ENCODE data around the gene ABI2.
"Not testable (repeated sequence)": the region's sequence is repeated elsewhere in the genome, so short reads cannot be mapped to it uniquely, and the experiment has no call there.

Gene ABI2
- total RNA-seq, result 19.1 to 42.6 reads per million in 2 experiments

DNA sequence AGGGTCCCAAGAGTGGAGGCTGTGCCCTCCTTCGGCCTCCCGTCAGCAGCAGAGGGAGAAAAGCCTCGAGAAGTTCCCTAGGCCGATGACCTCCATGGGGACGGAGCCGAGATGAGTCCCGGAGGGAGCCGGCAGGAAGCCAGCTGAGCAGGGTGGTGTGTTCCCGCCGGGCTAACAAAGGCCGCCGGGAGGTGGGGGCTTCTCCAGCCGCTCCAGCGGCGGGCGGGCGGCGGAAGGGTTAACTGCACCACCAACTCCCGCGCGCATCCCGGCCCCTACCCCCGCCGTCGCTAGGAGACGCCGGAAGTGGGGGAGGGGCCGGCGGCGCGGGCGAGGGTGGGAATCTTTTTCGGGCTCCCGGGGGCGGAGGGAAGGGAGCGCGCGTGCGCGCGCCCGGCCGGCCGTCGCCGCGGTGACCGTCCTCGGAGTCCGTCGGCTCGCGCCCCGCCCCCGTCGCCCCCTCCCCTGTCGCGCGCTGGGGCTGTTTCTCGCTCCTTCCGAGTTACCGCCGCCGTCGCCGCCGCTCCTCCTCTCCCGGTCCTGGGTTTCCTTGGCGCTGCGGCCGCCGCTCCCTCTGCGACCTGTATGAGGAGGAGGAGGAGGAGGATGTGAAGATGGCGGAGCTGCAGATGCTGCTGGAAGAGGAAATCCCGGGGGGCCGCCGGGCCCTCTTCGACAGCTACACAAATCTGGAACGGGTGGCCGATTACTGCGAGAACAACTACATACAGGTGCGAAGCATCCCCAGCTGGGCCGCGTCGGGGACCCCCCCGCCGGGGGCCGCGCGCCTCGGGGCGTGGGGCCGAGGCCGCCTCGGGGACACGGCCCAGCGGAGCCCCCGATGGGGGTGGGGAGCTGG, at the start of gene ABI2:
Gene ABI2, plus strand, starts transcription at position 494 of the 859 bp plus-strand sequence. Its CDS starts 121 bp downstream, at position 615.
- DNase-seq (ENCODE audit: low read depth), result peak; percentile 31

DNA sequence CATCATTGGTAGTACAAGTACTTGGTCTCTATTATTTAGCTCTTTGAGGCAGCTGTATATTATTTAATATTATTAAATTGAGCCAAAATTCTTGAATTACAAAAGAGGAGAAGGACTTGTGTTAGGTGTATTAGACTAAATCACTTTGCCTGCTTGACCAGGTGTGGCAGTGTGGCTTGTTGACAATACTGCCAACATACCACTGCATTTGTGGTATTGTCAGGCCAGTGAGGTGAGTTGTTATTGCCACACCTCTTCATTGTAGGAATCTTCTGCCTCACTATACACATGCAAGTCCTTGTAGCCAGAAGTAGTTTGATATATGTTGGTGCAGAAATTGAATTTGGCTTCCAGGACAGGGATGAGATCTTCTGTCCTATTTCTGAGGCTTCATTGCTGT, 48.9 kb upstream of the ABI2 start:
- DNase-seq (ENCODE audit: low read depth), result no peak

- no peak for DNase-seq (ENCODE audit: low read depth)
Observed at GRCh38 chr2:203280428-203281064, 47.6 kb upstream of the ABI2 start.

GRCh38 chr2:203282101-203282500, 46.1 kb upstream of the ABI2 start:
- DNase-seq (ENCODE audit: low read depth), result no peak

DNA sequence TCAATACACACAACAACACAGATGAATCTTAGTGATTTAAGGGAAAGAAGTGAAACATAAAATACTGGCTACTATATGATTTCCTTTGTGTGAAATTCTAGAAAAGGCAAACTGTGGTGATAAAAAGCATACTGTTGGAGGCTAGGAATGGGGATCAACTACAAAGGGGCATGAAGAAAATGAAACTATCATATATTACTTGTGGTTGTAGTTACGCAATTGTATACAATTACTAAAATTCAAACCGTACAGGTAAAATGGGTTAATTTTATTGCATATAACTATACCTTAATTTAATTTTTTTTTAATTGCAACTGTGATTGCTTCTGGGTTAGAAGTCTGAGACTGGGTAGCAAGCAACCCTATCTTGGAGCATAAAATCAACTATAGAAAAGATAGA, 41.7 kb upstream of the ABI2 start:
- no peak for DNase-seq (ENCODE audit: low read depth)

DNA sequence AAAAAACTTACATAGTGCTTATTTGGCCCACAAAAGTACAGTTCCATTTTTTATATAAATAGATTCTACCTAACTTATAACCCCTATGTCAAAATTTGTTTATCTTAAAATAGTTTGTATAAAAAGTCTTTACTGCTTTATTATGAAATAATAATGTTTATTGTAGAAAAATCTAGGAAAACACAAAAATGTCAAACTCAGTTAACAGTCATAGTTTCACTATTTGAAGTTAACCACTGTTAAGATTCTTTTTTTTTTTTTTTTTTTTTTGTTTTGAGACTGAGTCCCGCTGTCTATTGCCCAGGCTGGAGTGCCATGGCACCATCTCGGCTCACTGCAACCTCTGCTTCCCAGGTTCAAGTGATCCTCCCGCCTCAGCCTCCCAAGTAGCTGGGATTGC, 26.5 kb upstream of the ABI2 start:
- no peak for DNase-seq (ENCODE audit: low read depth)

- not testable (repeated sequence) for DNase-seq (ENCODE audit: low read depth)
Observed at GRCh38 chr2:203302586-203302985, 25.6 kb upstream of the ABI2 start.

DNA sequence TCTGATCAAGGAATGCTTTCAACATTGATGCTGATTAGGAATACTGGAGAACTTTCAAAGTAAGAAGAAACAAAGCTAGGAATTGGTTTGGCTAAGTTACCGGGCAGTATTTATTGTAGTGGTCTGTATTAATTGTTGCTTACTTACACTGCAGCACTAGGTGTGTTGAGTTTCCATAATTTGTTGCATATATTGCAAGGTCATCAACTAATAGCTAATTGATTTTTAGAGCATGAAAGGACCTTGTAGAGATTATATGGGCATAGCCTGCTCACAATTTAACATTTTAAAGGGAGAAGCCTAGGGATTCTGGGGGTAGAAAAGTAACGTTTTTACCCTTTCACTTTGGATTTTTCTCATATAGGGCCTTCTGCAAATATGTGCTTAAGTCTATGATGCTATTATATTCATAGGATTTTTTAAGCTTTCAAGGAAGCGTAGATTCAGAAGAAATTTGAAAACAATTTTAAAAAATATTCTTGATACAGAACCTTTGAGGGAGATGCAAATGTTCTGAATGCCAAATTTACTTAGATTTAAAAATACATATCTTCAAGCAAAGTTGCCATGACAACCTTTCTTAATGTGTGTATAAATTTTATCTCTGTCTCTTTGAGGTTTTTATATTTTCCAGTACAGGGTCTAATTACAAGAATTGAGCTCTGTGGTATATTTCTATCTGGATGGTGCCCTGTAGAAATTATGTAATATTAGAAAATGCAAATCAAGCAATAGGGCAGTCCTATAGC, 17.3 kb upstream of the ABI2 start:
- no peak for DNase-seq (ENCODE audit: low read depth)

- DNase-seq (ENCODE audit: low read depth), result no peak
Observed at GRCh38 chr2:203326356-203326755, 1.8 kb upstream of the ABI2 start.

DNA sequence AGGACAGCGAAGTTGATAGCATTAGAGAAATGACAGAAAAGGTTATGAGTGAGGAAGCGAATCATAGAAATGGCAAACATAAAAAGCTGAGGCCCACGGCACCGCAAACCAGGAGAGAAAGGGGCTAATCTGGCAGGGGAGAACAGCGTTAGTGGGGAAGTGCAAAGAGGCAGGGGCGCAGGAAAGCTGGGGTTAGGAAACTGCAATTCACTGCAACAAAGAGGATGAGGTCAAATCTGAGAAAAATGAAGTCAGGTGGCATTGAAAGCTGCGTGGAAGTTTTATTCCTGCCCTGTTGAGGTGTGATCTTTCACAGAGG, 653 bp upstream of the ABI2 start:
- no peak for DNase-seq (ENCODE audit: low read depth)

DNA sequence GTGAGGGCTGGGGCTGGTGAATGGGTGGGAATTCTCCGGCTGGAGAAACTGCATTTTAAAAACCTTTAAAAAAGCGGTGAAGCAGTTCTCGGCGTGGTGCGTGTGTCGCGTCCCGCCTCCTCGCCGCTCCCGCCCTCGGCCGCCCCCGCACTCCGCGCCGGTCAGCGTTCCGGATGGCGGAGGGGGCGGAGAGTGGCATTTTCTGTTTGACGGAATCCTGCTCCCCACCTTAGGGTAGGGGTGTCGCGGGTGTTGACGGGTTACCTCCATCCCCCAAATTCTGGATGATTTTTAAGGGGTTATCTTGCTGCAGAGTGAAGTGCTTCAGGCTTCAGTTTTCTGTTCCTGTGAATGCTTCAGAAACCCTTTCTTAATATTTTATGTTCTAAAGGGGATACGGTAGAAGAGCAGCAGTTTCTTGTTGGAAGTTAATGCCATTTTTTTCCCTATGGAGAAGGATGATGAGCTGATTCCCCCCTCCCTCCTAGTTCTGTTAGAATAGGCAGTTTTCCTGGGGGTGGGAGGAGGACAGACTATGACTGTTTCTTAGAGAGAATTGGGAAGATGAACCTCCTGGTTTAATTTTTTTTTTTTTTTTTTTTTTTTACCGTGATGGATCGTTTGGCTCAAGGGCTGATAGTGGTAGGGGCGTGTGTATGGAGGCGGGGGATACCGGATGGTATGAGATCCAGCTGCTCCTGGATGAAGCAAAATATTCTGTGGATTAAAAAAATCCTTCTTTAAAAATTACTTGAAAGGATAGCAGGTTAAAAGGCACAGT, 756 bp downstream of the ABI2 start:
- DNase-seq (ENCODE audit: low read depth), result peak; percentile 10

GRCh38 chr2:203330434-203330833, 2.2 kb downstream of the ABI2 start:
- DNase-seq (ENCODE audit: low read depth), result no peak

DNA sequence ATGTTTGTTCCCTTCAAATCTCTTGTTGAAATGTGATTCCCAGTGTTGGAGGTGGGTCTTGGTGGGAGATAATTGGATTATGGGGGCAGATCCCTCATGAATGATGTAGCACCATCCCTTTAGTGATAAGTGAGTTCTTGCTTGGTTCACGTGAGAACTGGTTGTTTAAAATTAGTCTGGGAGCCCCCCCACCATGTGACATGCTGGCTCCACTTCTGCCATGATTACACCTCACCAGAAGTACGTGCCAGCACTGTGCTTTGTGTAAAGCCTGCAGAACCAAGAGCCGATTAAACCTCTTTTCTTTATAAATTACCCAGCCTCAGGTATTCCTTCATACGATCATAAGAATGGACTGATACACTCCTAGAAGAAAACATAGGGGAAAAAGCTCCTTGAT, 10.1 kb downstream of the ABI2 start:
- DNase-seq (ENCODE audit: low read depth), result no peak

GRCh38 chr2:203340791-203341487, 12.7 kb downstream of the ABI2 start:
- DNase-seq (ENCODE audit: low read depth), result no peak

- no peak for DNase-seq (ENCODE audit: low read depth)
Observed at GRCh38 chr2:203341741-203342310, 13.6 kb downstream of the ABI2 start.

GRCh38 chr2:203342374-203342773, 14.2 kb downstream of the ABI2 start:
- DNase-seq (ENCODE audit: low read depth), result not testable (repeated sequence)

DNA sequence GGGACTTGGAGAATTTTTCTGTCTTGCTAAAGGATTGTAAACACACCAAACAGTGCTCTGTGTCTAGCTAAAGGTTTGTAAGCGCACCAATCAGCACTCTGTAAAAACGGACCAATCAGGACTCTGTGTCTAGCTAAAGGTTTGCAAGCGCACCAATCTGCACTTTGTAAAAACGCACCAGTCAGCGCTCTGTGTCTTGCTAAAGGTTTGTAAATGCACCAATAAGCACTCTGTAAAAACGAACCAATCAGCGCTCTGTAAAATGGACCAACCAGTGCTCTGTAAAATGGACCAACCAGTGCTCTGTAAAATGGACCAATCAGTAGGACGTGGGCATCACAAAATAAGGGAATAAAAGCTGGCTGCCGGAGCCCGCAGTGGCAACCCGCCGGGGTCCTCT, 16.5 kb downstream of the ABI2 start:
- no peak for DNase-seq (ENCODE audit: low read depth)

DNA sequence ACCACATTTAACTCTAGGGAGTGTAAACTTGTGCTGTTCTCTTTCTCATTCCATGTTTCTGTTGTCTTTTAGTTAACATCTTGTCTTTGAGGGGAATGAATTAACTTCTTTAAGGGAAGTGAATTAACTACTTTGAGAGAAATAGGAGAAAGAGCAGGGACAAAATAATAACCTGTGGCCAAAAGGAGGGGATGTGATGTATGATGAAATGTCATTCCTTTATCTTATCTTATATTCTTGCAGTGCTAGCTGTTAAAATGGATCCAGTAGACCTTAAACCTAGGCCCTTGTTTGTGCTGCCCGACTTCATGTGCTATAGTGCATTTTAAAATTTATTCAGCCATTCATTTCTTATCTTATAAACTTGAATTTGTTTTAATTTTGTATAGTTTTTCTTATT, 18.4 kb downstream of the ABI2 start:
- DNase-seq (ENCODE audit: low read depth), result no peak

DNA sequence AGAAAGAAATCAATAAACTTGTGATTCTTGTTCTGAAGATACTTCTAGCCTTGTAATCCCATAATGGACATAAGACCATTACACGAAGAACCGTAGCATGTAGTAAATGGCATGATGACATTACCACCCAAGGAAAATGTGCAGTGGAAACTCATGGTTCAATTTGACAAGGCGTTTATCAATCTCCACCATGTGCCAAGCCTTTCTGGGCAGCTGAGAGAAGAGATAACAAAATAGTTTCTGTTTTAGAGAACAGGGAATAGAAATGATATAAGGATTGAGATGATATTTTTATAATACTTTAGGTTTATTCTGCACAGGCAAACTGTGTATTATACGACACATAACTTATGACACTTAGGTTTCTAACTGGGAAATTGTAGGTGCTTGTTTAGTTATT, 19.2 kb downstream of the ABI2 start:
- DNase-seq (ENCODE audit: low read depth), result no peak

DNA sequence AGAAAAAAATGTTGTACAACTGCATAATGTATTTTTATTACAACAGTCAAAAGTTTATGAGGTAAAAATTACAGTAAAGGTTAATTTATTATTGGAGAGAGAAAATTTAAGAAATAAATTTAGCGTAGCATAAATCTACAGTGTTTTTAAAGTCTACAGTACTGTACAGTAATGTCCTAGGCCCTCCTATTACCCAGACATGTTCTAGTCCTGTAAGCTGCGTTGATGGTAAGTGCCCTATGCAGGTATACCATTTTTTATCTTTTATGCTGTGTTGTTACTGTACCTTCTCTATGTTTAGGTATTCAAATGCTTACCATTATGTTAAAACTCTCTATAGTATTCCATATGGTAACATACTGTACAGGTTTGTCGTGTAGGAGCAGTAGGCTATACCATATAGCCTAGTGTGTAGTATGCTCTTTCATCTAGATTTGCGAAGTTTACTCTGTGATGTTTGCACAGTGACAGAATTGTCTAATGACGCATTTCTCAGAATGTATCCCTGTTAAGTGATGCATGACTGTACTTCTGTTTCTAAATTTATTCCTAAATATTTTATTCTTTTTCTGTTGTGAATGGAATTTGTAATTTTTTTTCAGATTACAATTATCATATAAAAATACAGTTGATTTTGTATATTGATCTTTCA, 24.5 kb downstream of the ABI2 start:
- DNase-seq (ENCODE audit: low read depth), result no peak

GRCh38 chr2:203354966-203355365, 26.8 kb downstream of the ABI2 start:
- no peak for DNase-seq (ENCODE audit: low read depth)
